Activated naive CD4-positive, alpha-beta T cell (primary cell): ENCODE results near the gene INPP5A.

Source experiments
- DNase-seq, 4 experiments: peaks; one replicate each; lab custom pipeline; 2025; lab: John Stamatoyannopoulos, UW

INPP5A gene

GRCh38 chr10:132705943-132706342 is 168.4 kb downstream of the INPP5A start:
- DNase-seq, result no peak

DNA sequence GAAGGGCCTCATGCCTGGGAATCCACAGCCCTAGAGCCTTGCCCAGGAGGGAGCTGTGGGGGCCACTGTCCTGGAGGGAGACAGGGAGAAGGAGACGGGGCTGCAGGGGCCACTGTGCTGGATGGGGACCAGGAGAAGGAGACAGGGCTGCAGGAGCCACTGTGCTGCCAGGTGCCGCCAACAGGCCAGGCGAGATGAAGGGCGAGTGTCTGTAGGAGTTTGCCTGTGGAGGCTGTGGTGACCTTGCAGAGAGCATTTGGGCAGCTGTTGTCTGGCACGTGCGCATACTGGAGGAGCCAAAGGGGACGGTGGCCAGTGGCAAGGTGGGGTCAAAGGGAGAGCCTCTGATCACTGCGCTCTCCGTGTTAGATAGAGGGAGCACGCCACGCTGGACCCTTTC is 169.1 kb downstream of the INPP5A start:
- DNase-seq, result no peak

- no peak for DNase-seq
These were observed 169.7 kb downstream of the INPP5A start for GRCh38 chr10:132707121-132707775.

DNA sequence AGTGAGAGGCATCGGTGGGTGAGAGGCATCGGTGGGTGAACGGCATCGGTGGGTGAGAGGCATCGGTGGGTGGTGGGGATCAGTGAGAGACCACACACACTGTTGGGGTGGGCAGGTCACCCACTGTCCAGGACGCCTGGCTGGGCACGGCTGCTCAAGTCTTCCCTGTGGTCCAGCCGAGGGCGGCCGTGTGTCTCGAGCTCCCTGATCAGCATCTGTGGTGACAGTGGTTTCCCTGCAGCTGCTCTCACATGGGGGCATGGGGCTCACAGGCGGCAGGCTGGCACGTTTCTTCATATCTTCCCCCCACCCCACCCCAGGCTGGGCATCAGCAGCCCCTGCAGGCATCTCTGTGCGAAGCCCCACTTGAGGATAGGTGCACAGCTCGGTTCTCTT is 170.2 kb downstream of the INPP5A start:
- no peak for DNase-seq

- no peak for DNase-seq
These were observed 170.9 kb downstream of the INPP5A start for GRCh38 chr10:132708441-132708840.

GRCh38 chr10:132708936-132709335 is 171.3 kb downstream of the INPP5A start:
- DNase-seq, result no peak

GRCh38 chr10:132709471-132709951 is 171.9 kb downstream of the INPP5A start:
- DNase-seq, result no peak

GRCh38 chr10:132710036-132710686 is 172.6 kb downstream of the INPP5A start:
- DNase-seq, result no peak

DNA sequence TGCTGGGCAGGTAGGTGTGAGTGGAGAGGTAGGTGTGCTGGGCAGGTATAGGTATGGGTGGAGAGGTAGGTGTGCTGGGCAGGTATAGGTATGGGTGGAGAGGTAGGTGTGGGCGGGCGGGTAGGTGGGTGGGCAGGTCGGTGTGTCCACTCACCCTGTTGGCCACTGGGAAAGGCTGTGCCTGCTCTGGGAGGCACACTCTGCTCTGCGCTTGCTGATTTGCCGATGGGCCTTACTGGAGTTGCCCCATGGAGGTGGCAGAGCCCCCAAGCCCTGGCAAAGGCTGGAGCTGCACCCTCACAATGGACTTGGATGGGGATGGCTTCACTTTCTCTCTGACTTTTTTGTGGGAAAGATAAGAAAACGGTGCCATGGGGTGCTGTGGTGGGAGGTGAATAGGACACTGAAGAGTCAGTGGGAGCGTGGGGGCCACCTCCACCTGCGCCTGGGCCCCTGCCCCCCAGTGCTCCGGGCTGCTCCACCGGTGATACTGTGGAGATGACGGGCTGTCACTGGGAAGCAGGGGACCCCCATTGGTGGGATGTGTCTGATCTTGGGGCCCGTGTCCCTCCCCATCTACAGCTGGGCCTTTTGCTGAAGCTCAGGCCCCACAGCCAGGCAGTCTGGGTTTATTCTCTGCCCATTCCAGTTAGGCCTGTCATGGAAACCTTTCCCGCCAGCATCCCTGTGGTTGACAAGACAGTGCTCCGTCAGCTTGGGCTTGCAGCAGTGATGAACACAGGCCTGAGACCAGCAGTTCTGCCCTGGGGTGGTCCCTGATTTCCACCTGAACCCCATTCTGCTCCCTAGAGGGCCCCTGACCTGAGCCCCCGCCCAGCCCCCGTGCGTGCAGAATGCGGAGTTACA is 173.4 kb downstream of the INPP5A start:
- DNase-seq, result no peak

DNA sequence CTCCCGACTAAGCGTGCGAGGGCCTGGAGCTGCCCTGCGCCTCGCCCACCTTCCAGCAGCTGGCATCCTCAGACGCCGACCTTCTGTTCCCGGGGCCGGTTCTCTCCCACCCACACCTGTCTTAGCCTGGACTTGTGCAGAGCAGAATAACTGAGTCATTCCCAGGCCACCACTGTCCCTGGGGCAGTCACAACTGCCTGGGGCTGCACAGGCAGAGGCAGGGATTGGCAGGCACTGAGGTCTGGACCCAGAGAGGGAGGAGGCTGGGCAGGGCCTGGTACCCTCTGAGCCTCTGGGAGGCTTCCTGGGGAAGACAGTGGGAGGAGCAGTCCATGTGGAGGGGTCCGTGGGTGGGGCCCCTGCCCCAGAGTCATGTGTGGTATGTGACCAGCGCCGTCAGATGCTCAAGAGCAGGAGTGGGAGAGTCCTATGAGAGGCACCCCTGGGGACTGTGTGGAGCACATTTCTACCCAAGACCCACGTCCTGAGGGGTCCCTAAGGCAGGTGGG is 174.1 kb downstream of the INPP5A start:
- no peak for DNase-seq

DNA sequence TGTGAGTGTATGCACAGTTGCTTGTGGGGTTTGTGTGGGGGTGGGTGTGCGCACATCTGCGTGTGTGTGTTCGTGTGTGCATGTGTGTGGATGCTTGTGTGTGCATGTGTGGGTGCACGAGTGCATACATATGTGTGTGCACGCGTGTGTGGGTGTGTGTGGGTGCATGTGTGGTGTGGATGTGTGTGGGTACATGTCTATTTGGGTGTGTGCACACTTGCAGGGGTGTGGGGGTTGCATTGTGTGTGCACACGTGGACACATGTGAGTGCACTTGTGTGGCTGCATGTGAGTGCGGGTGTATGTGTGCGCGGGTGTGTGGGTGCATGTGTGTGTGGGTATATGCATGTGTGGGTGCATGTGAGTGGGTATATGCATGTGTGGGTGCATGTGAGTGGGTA is 174.7 kb downstream of the INPP5A start:
- DNase-seq, result no peak

- DNase-seq, result no peak
These were observed 175.2 kb downstream of the INPP5A start for GRCh38 chr10:132712743-132713142.

GRCh38 chr10:132713421-132714095 is 176.0 kb downstream of the INPP5A start:
- no peak for DNase-seq

GRCh38 chr10:132714096-132714985 is 176.8 kb downstream of the INPP5A start:
- DNase-seq, result no peak

DNA sequence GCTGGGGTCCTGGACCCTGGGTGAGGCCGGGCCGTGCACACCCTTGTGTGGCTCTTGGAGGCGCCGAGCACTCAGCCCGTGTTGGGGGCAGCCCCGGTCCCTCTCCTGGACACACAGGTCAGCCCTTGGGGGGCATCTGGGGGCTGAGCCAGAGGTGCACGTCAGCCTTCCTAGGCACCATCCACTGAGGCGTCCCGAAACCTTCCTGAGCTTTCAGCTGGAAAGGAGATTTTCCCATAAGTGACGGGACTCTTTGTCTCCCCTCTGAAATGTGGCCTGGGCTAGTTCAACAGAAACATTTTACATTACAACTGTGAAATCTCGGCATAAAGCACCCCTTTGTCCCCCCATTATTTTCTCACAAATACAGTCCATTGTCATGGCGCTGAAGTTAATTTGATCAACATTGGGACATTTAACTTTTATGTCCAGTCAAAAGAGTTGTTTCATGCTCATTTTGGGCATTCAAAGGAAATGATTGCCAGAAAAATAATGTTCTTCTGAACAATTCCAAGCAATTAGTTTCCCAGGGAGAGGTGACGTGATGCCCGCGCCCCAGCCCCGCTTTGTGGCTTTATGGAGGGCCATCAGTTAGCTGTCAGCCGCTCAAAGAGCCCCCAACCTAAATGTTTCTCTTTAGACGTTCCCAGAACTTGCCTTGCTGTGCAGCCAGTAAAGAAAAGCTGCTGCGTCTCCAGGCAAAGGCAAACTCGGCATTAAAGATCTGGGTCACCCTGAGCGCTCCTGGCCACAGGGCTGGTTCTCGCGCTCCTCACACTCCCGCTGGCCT is 177.6 kb downstream of the INPP5A start:
- DNase-seq, result no peak

GRCh38 chr10:132715776-132716680 is 178.4 kb downstream of the INPP5A start:
- DNase-seq, result no peak

DNA sequence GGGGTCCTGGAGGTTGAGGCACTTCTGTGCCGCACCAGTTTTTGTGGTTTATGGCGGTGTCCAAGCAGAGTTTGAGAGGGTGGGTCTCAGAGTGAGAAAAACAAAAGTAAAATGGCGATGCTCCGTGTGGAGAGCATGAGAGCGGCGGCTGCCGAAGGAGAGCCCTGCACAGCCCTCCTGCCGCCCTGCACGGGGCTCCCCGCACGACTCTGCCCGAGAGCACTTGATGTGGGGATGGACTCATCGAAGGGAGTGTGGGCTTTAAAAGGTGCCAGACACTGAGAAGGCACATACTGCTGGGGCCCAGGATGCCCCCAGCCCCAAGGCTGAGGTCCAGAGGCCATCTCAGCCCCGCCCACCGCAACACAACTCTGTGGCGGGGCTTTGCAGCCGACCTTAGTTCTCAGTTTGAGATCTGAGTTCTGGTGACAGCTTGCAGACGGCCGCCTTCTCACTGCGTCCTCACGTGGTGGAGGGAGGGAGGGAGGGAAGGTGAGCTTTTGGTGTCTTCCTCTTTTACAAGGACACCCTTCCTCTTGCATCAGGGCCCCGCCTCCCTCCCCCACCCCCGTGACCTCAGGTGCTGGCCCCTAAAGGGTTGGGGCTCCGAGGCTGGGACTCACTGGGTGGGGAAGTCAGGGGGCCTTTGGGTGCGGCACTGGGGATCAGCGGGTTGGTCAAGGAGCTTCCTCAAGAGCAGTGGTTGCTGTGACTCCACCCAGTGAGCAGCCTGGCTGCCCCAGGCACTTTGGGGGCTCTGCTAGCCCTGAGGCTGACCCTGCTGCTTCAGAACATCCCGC is 179.3 kb downstream of the INPP5A start:
- DNase-seq, result no peak

DNA sequence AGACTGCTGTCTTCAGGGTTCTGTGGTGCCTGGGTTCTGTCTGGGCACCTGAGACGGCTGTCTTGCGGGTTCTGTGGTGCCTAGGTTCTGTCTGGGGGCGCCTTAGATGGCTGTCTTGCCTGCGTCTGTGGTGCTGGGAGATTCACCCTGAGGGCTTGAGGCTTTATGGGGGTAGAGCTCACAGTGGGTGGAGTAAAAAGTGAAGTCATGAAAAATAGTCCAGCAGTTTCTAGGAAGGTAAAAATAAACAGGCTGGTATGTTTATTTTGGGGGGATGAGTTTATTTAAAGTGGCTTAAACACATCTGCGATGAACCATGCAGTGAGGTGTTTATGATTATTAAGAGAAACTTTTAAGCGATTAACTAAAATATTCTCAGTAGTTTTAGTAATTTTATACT is 184.1 kb downstream of the INPP5A start:
- DNase-seq, result no peak
